Dermis blood vessel endothelial cell (primary cell): ENCODE data around the gene C1QC. TPM values are rescaled to one million over a fixed set of nuclear protein-coding genes. Genes with fewer than 3 reads are reported as not detected.
"Not testable (repeated sequence)": the region's sequence is repeated elsewhere in the genome, so short reads cannot be mapped to it uniquely, and the experiment has no call there.

Source experiments
- DNase-seq: peaks from one replicate; pipeline ENCODE4 v3.0.0; 2010
- total RNA-seq: library from RNA; depleted of rRNA; stranded (reverse); fragments of >200 nt; gene quantifications from 2 replicates; pipeline ENCODE4 v1.2.3, GENCODE V29; 2014

C1QC gene
- total RNA-seq, 1 donor from 2014 or later, result not detected

DNA sequence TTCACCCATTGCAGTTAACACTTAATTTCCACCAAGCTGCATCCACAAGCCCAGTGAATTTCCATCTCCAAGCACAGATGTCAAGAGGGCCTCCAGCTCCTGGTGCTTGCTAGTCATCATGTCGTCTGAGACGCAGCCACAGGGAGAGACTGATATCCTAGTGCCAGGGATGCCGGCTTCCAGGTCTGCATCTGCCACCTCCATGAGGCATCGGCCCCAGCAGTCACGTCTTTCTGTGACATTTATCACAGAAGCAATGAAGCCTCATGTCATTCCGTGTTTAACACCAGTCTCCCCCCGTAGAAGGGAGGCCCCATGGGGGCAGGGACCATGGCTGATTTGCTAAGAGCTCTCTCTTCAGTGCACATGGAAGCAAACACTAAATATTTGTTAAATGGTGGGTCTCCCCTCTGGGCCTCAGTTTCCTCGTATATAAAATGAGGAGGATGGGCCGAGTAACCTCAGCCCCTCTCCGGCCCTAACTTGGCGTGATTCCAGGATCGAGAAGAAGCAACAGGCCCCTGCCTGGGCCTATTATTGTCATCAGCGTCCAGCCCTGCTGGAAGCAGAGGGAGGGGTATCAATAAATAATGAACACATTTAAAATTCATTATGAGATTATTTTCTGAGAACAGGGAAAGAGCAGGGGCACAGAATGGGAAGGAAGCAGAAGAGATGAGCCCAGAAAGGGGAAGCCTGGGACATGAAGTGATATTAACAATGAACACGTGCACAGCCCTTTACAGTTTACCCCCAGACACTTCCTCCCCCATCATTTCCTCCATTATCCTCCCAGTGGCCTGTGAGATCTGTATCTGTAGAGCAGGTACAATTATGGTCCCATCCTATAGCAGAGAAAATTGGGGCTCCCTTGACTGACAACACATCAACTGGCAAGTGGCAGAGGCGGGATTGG, 8.8 kb downstream of the C1QC start:
- DNase-seq, result no peak

GRCh38 chr1:22652881-22653316, 9.5 kb downstream of the C1QC start, which contains the start of gene C1QB:
C1QB (plus strand) TSS chr1:22653236; CDS start chr1:22659463, 6,227 bp downstream.
- DNase-seq, result no peak

DNA sequence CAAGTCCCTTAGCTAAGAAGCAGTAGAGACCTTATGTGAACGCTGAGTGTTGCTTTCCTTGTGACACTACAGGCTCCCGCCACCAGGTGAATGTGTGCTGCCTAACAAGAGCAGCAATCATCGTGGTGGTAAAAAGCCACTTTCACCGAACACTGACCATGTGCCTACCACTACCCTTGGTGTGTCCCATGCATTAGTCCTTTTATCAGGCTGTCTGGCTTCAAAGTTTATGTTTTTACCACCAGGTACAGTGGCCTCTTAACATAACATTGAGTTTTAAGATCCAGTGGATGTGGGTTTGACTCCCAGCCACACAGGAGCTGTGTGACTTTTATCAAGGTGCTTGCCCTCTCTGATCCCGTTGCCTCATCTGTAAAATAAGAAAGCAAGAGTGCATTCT, 11.3 kb downstream of the C1QC start:
- DNase-seq, result peak; percentile 31

- no peak for DNase-seq
These were observed 15.1 kb downstream of the C1QC start for GRCh38 chr1:22658385-22659163.

- DNase-seq, result no peak
These were observed 17.3 kb downstream of the C1QC start for GRCh38 chr1:22660716-22661241.

- DNase-seq, result no peak
These were observed 18.4 kb downstream of the C1QC start for GRCh38 chr1:22661880-22662279.

- DNase-seq, result peak; percentile 51
These were observed 18.9 kb downstream of the C1QC start for GRCh38 chr1:22662318-22662717.

- DNase-seq, result no peak
These were observed 19.6 kb downstream of the C1QC start for GRCh38 chr1:22662986-22663408.

DNA sequence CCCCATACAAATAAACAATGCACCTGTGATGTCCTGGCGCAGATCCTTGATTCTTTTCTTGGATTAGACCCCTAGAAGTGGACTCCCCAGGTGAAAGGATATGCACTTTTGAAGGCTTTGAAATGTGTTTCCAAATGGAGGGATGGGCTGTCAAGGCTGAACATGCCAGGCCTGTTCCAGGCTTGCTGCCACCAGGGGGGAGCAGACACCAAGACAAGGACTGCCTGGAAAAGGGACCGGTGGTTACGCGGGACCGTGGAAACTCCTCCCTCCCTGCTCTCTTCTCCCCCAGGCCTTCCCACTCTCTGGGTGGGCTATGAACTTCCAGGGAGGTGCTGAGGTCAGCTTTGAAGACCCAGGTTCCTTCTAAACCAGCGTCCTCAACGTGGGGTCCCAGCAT, 22.3 kb downstream of the C1QC start:
- DNase-seq, result peak; percentile 77

DNA sequence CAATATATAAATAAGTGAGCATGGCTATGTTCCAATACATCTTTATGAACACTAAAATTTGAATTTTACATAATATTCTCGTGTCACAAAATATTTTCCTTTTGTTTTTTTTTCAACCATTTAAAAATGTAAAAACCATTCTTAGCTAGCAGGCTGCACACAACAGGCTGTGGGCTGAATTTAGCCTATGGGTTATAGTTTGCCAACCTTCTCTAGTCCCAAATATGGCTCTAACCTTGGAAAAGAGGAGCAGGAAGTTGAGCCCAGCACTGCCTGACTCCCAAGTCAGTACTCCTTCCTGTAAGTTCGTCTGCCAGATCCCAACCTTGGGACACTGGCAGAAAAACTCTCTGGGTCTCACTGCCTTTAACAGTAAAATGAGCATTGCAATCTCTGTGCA, 23.0 kb downstream of the C1QC start:
- DNase-seq, result no peak

DNA sequence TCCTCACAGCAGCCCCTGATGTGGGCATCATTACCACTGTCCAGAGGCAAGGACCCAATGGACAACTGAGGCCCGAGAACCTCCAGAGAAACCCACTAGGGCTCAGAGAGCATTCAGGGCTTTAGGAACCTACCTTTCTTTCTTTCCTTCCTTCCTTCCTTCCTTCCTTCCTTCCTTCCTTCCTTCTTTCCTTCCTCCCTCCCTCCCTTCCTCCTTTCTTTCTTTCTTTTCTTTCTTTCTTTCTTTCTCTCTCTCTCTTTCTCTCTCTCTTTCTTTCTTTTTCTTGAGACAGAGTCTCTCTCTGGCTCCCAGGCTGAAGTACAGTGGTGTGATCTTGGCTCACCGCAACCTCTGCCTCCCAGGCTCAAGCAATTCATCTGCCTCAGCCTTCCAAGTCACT, 25.4 kb downstream of the C1QC start:
- DNase-seq, result not testable (repeated sequence)

DNA sequence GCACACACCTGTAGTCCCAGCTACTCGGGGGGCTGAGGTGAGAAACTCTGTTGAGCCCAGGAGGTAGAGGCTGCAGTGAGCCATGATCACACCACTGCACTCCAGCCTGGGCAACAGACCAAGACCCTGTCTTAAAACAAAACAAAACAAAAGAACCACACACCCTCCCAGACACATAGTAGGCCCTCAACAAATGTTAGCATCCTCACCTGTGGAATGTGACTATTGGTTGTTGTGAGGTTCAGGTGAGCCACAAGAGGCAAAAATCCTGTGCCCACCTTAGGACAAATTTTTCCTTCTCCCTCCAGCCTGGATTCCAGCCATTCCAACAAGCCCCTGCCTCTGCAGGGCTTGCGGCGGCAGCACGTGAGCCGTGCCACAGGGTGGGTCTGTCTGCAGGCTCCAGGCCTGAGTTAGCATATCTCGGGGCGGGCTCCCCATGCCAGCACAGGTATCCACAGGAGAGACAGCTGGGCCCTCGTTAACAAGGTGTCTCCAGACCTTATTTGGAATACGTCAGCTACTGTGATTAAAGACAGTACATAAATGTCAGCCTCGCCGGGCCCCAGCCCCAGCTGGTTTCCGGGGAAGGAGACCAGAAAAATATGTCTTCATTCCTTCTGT, 27.0 kb downstream of the C1QC start:
- DNase-seq, result no peak

DNA sequence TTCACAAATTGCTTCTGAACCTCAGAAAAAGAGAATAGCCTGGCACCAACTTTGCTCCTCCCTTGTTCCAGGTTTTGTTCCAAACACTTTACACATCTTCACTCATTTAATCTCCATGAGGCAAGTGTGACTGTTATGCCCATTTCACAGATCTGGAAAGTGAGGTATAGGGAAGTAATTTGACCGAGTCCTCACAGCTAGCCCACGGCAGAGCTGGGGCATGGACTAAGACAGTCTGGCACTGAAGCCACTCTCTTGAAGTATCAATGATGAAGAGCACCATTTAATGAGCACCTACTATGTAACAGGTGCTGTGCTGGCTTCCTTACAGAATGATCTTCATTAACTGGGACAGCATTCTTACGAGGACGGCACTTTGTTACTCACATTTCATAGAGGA, 28.6 kb downstream of the C1QC start:
- no peak for DNase-seq

DNA sequence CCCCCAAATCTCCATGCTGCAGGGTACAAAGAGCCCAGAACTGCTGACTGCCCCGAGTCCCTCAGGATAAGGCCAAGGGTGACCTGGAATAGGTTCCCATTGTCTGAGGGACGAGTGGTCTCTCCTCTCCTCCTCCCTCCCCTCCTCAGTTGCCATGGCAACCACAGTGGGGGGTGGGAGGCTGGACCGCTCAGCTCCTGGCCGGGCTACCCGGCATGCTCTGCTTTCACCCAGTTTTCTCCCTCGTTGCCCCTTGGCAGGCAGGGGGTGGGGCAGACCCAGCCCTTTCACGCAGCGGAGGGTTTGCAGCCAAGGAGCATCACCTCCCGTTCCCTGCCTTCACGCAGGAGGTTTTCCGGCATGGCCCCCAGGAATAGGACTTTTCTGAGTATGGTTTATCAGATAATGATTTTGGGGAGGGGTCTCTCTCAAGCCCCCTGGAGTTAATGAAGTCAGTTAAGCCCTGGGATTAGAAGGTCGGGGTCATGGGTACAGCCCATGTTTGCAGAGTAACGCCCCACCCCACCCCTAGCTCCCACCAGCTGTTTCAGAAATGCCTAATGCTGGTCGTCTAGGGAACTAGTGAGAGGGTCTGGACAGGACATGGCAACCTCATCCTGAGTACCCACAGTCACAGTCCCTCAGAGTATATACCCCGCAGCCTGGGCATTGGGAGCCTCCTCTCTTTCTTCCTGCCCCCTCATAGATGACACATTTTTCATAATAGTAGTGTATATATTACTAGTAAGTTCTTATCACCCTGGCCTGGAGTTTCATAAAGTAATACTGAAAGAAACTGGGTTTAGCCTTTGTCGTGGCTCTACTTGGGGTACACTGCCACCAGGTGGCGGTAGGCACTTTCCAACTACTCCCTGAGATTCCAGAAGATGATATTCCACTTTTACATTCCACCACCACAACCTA, 30.3 kb downstream of the C1QC start:
- DNase-seq, result peak; percentile 85

DNA sequence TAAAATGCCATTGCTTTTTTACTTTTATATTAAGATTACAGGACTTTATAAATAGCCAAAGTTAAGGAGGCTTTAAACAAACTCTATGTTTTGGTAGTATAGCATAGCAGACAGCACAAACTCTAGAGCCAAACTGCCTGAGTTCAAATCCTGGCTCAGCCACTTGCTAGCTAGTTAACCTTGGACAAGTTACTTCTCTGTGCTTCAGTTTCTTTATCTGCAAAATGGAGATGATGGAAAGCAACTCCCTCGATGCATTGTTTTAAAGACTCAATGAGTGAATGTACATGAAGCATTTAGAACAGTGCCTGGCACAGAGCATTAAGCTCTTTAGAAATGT, 30.9 kb downstream of the C1QC start:
- no peak for DNase-seq

GRCh38 chr1:22676151-22676550, 32.7 kb downstream of the C1QC start:
- DNase-seq, result not testable (repeated sequence)

DNA sequence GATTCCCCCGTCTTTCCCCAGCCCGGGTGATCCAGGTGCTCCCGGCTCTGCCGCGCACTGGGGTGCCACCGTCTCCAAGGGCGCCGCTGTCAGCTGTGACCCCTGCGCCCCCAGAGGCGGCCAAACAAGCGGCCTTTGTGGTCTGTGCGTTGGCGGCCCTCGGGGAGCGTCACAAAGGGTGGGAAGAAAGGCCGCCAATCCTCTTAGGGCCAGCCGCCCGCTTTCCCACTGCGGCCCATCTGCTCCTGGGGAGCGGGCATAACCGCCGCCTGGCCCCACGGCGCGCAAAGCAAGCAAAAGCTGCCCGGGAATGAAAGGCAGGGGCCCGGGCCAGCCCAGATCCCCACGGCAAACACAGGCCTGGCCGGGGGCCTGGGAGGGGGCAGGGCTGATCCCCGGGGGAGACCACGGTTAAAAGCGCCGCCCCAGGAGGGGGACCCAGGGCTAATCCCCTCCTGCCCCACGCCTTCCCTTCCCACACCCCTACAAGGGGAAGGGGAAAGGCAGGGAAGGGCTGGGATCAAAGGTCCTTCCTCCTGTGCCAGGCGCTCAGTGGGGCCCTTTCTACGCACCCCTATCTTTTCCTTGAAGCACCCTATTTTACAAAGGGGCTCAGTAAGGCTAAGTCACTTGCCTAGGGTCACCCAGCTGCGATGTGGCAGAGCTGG, 33.6 kb downstream of the C1QC start:
- DNase-seq, result no peak

DNA sequence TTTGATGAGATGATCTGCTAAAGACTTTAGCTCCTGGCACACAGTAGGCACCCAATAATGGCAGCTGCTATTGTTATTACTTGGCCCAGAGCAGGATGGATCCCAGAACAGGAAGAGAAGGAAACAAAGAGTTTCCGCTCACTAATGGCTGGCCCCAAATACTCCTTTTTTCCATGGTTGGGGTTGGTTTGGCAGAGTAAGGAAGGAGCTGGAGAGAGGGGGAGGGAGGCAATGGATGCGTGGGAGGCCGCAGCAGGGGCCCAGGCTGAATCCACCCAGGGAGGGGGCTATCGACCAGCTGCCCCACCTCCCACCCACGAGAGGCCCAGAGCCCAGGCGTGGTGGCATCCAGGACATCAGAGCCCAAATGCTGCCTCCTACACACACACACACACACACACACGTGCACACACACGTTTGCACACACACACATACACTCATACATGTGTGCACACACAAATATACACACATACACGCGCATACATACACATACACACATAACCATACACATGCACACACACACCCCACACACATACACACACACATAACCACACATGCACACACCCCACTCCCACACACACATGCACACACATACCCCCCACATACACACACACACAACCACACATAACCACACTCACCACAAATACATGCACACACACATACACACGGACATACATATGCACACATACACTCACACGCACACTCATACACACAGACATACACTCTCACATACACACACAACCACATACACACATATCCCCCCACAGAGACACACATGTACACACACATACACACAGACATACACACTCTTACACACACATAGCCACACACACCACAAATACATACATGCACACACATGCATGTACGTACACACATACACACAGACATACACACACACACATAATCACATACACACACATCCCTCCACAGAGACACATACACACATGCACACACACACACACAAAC, 34.8 kb downstream of the C1QC start:
- DNase-seq, result peak; percentile 69

- DNase-seq, result no peak
These were observed 37.3 kb downstream of the C1QC start for GRCh38 chr1:22680726-22681125.
